Islet of Langerhans (tissue), 1 donor: ENCODE measurements around the gene TIMP2.
A peak's percentile ranks its signal among the peaks of the same experiment; 100 is the strongest.
"Not testable (repeated sequence)": the region's sequence is repeated elsewhere in the genome, so short reads cannot be mapped to it uniquely, and the experiment has no call there.

Experiments used
- FAIRE-seq: peaks from one replicate; lab custom pipeline; 2011; peaks lifted over from hg19 to GRCh38; lab: Jason Lieb, UNC

The TIMP2 gene

GRCh38 chr17:78904371-78904770, 20.8 kb downstream of the TIMP2 start:
- no peak for FAIRE-seq

GRCh38 chr17:78903101-78903779, 21.9 kb downstream of the TIMP2 start, which contains the start of gene CEP295NL:
Gene CEP295NL (minus strand): TSS chr17:78903201. CDS start chr17:78901828, 1,373 bp downstream.
- no peak for FAIRE-seq

- not testable (repeated sequence) for FAIRE-seq
These were observed 23.0 kb downstream of the TIMP2 start for GRCh38 chr17:78902231-78902630.

GRCh38 chr17:78901806-78902205, 23.4 kb downstream of the TIMP2 start:
- no peak for FAIRE-seq

GRCh38 chr17:78900816-78901215, 24.4 kb downstream of the TIMP2 start:
- FAIRE-seq, result no peak

GRCh38 chr17:78899361-78900260, 25.6 kb downstream of the TIMP2 start:
- FAIRE-seq, result no peak

GRCh38 chr17:78898947-78899346, 26.2 kb downstream of the TIMP2 start:
- no peak for FAIRE-seq

GRCh38 chr17:78898075-78898836, 26.9 kb downstream of the TIMP2 start:
- no peak for FAIRE-seq

- FAIRE-seq, result no peak
These were observed 27.5 kb downstream of the TIMP2 start for GRCh38 chr17:78897664-78898047.

- FAIRE-seq, result no peak
These were observed 28.1 kb downstream of the TIMP2 start for GRCh38 chr17:78896834-78897663.

- no peak for FAIRE-seq
These were observed 28.9 kb downstream of the TIMP2 start for GRCh38 chr17:78896091-78896833.

- FAIRE-seq, result no peak
These were observed 29.9 kb downstream of the TIMP2 start for GRCh38 chr17:78895322-78895721.

- no peak for FAIRE-seq
These were observed 31.5 kb downstream of the TIMP2 start for GRCh38 chr17:78893684-78894083.

- FAIRE-seq, result no peak
These were observed 32.2 kb downstream of the TIMP2 start for GRCh38 chr17:78892936-78893379.

GRCh38 chr17:78892520-78892919, 32.7 kb downstream of the TIMP2 start:
- no peak for FAIRE-seq

- FAIRE-seq, result no peak
These were observed 33.1 kb downstream of the TIMP2 start for GRCh38 chr17:78892062-78892456.

GRCh38 chr17:78891406-78892061, 33.7 kb downstream of the TIMP2 start:
- no peak for FAIRE-seq

- no peak for FAIRE-seq
These were observed 34.7 kb downstream of the TIMP2 start for GRCh38 chr17:78890498-78890897.

GRCh38 chr17:78890096-78890495, 35.1 kb downstream of the TIMP2 start:
- not testable (repeated sequence) for FAIRE-seq

- FAIRE-seq, result peak; percentile 30
These were observed 35.7 kb downstream of the TIMP2 start for GRCh38 chr17:78889531-78889930.
